ENCODE measurements around the gene FALEC.

FALEC gene

DNA sequence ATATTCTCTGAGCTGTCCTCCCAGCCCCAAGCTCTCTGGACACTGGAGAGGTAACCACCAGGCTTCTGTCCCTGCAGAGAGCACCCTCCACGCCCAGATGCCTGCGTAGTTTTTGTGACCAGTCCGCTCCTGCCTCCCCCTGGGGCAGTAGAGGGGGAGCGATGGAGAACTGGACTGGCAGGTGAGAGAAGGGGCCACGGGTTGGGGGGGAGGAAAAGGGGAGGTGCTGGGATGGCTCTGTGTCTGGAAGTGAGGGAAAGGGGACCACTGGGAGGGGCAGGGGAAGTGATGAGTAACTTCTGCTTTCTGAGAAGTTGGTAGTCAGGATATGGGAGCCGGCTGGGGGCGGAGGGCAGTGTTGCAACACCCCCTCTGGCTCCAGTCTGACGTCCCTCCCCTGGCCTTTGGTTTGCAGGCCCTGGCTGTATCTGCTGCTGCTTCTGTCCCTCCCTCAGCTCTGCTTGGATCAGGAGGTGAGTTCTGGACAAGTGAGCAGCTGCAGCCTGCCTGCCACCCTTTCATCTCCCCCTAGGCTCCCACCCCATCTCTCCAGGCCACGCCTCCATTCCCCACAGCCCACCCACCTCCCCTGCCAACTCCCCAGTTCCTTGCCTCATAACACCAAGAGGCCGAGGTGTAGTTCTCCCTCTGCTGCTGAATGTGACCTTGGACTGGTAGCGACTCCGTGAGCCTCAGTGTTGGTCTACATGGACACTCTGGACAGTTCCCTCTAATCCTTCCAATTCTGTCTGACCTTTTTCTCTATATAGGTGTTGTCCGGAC, 36.8 kb downstream of the FALEC start:
- Mint-ChIP-seq H3K4me3 (peak overlapping the region; percentile 21 to 78 (median 66)), H3K27me3 (ENCODE audit: low read depth) (no peaks in the 10 kb centered on the region), H3K36me3 (ENCODE audit: low read depth) (no peaks in the 10 kb centered on the region), H3K9me3 (no peaks in the 10 kb centered on the region), H3K27ac (peak overlapping the region; percentile 51 to 85 (median 80)), H3K4me1 (peaks cover 23% of the 10 kb centered on the region)
- TF ChIP-seq, protein P1, sequence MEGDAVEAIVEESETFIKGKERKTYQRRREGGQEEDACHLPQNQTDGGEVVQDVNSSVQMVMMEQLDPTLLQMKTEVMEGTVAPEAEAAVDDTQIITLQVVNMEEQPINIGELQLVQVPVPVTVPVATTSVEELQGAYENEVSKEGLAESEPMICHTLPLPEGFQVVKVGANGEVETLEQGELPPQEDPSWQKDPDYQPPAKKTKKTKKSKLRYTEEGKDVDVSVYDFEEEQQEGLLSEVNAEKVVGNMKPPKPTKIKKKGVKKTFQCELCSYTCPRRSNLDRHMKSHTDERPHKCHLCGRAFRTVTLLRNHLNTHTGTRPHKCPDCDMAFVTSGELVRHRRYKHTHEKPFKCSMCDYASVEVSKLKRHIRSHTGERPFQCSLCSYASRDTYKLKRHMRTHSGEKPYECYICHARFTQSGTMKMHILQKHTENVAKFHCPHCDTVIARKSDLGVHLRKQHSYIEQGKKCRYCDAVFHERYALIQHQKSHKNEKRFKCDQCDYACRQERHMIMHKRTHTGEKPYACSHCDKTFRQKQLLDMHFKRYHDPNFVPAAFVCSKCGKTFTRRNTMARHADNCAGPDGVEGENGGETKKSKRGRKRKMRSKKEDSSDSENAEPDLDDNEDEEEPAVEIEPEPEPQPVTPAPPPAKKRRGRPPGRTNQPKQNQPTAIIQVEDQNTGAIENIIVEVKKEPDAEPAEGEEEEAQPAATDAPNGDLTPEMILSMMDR (IDR thresholded peaks at IDR 0.05; ENCODE audit: unreplicated experiment in 3 of 3) = no peak

DNA sequence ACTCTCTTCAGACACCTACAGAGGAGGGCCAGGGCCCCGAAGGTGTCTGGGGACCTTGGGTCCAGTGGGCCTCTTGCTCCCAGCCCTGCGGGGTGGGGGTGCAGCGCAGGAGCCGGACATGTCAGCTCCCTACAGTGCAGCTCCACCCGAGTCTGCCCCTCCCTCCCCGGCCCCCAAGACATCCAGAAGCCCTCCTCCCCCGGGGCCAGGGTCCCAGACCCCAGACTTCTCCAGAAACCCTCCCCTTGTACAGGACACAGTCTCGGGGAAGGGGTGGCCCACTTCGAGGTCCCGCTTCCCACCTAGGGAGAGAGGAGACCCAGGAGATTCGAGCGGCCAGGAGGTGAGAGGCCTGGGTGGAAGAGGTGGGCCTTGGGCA, 37.3 kb downstream of the FALEC start:
- Mint-ChIP-seq H3K27ac (peak overlapping the region; percentile 51 to 85 (median 80)), H3K4me3 (peak overlapping the region in 1 of 3 experiments; percentile 78), H3K9me3 (no peaks in the 10 kb centered on the region), H3K36me3 (ENCODE audit: low read depth) (no peaks in the 10 kb centered on the region), H3K4me1 (peaks cover 23% of the 10 kb centered on the region), H3K27me3 (ENCODE audit: low read depth) (no peaks in the 10 kb centered on the region)
- TF ChIP-seq, protein P1 (IDR thresholded peaks at IDR 0.05; ENCODE audit: unreplicated experiment in 3 of 3) = no peak

DNA sequence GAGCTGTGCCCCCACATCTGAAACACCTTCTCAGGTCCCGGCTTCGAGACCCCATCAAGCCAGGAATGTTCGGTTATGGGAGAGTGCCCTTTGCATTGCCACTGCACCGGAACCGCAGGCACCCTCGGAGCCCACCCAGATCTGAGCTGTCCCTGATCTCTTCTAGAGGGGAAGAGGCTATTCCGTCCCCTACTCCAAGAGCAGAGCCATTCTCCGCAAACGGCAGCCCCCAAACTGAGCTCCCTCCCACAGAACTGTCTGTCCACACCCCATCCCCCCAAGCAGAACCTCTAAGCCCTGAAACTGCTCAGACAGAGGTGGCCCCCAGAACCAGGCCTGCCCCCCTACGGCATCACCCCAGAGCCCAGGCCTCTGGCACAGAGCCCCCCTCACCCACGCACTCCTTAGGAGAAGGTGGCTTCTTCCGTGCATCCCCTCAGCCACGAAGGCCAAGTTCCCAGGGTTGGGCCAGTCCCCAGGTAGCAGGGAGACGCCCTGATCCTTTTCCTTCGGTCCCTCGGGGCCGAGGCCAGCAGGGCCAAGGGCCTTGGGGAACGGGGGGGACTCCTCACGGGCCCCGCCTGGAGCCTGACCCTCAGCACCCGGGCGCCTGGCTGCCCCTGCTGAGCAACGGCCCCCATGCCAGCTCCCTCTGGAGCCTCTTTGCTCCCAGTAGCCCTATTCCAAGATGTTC, 38.0 kb downstream of the FALEC start:
- Mint-ChIP-seq H3K4me1 (peaks cover 23% of the 10 kb centered on the region), H3K27ac (no peak overlapping the region), H3K9me3 (no peaks in the 10 kb centered on the region), H3K36me3 (ENCODE audit: low read depth) (no peaks in the 10 kb centered on the region), H3K4me3 (no peak overlapping the region), H3K27me3 (ENCODE audit: low read depth) (no peaks in the 10 kb centered on the region)
- TF ChIP-seq, protein P1 (IDR thresholded peaks at IDR 0.05; ENCODE audit: unreplicated experiment in 3 of 3) = no peak

DNA sequence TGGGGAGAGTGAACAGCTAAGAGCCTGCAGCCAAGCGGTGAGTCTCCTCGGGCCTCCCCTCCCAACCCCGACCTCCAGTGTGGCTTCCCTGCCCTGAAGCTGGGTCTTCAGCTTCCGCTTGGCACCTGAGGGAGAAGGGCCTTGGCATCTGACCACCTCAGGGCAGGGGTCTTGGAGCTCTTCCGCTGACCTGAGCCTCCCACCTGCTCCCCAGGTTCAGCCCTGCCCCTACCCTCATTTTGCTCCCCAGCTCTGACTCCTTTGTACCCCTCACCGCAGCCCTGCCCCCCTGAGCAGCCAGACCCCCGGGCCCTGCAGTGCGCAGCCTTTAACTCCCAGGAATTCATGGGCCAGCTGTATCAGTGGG, 38.5 kb downstream of the FALEC start:
- no peak overlapping the region for H3K27ac Mint-ChIP-seq
- TF ChIP-seq, protein P1 (IDR thresholded peaks at IDR 0.05; ENCODE audit: unreplicated experiment in 3 of 3) = no peak
- H3K4me1 Mint-ChIP-seq = peaks cover 23% of the 10 kb centered on the region
- H3K36me3 Mint-ChIP-seq (ENCODE audit: low read depth) = no peaks in the 10 kb centered on the region
- no peaks in the 10 kb centered on the region for H3K9me3 Mint-ChIP-seq
- H3K4me3 Mint-ChIP-seq = no peak overlapping the region
- no peaks in the 10 kb centered on the region for H3K27me3 Mint-ChIP-seq (ENCODE audit: low read depth)

DNA sequence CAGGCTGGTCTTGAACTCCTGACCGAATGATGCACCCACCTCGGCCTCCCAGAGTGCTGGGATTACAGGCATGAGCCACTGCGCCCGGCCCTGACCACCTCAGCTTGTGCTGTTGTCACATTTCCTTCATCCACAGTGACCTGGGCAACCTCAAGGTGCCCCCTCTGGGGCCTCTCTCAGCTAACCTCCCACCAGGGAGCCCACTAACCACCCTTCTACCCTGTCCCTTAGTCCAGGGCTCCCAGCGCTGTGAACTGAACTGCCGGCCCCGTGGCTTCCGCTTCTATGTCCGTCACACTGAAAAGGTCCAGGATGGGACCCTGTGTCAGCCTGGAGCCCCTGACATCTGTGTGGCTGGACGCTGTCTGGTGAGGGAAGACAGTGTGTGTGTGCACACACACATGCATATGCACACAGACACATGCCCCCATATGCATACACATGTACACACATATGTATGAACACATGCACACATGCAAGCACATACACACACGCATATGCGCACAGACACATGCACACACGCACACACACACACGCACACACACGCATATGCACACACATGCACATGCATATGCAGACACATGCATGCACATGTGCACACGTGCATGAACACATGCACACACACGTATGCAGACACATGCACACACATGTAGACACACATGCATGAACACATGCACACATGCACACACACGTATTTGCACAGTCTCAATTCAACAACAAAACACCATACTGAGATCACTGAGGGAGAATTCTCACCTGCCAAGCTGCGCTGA, 39.8 kb downstream of the FALEC start:
- H3K36me3 Mint-ChIP-seq (ENCODE audit: low read depth) = no peaks in the 10 kb centered on the region
- H3K27ac Mint-ChIP-seq = no peak overlapping the region
- TF ChIP-seq, protein P1 (IDR thresholded peaks at IDR 0.05; ENCODE audit: unreplicated experiment in 3 of 3) = no peak
- peaks cover 27% of the 10 kb centered on the region for H3K4me1 Mint-ChIP-seq
- H3K4me3 Mint-ChIP-seq = no peak overlapping the region
- H3K27me3 Mint-ChIP-seq (ENCODE audit: low read depth) = no peaks in the 10 kb centered on the region
- H3K9me3 Mint-ChIP-seq = no peaks in the 10 kb centered on the region

Measured in nephron (organoid).